Panc1 (cell line): Measurements from ENCODE around the gene TIGD6. TPM values are rescaled to one million over a fixed set of nuclear protein-coding genes. Genes with fewer than 3 reads are reported as not detected.

Source experiments
- ATAC-seq: fragments of 200-7000 bp; cut with Tn5 transposase; 2 replicates; pipeline ENCODE4 v1.9.1; 2020; ENCODE audit warnings: mild to moderate bottlenecking, moderate library complexity
- BruUV-seq: library from RNA; stranded (reverse); fragments of 400-500 nt; replicated peaks from 2 replicates; lab custom pipeline; 2021; lab: Mats Ljungman, UMichigan
- CTCF ChIA-PET: fragments of 300-600 bp; sonication (Branson Sonifier 250); formaldehyde crosslinking; loops from one replicate; lab custom pipeline; 2022; ENCODE audit warnings: antibody characterized with exemption; lab: Charles Lee
- POLR2A ChIA-PET: fragments of 300-600 bp; sonication (Branson Sonifier 250); formaldehyde crosslinking; loops from one replicate; lab custom pipeline; 2022; ENCODE audit warnings: antibody characterized with exemption; lab: Charles Lee
- DNase-seq: peaks from one replicate; pipeline ENCODE4 v3.0.0-alpha.2; 2010; ENCODE audit warnings: low read depth, low spot score
- H3K27ac ChIP-seq: 2 replicates; pipeline ENCODE4 v1.5.1; 2011; ENCODE audit warnings: mild to moderate bottlenecking, low read length, inconsistent platforms
- H3K27me3 ChIP-seq: fragments of 200-500 bp; sonication (Bioruptor generic); 2 replicates; pipeline ENCODE4 v1.6.0; 2014; ENCODE audit warnings: low read length, inconsistent platforms; ENCODE audit not compliant: control insufficient read depth, insufficient read depth
- H3K36me3 ChIP-seq: fragments of 200-500 bp; sonication (Bioruptor generic); 2 replicates; pipeline ENCODE4 v1.5.1; 2014; ENCODE audit warnings: inconsistent platforms, mild to moderate bottlenecking, low read length, moderate library complexity; ENCODE audit not compliant: control insufficient read depth, insufficient read depth
- H3K4me1 ChIP-seq: 2 replicates; pipeline ENCODE4 v1.5.1; 2011; ENCODE audit warnings: inconsistent platforms, mild to moderate bottlenecking, low read length, moderate library complexity; ENCODE audit not compliant: control insufficient read depth, insufficient read depth
- H3K4me3 ChIP-seq, 2 experiments: 2 replicates each; pipeline ENCODE4 v1.5.1; 2011 to 2012; ENCODE audit warnings: low read depth in 2 of 2, low read length in 2 of 2, mild to moderate bottlenecking in 2 of 2, inconsistent platforms in 1 of 2, moderate library complexity in 1 of 2
- H3K9me3 ChIP-seq: fragments of 200-500 bp; sonication (Bioruptor generic); 2 replicates; pipeline ENCODE4 v1.5.1; 2014; ENCODE audit warnings: low read depth, mild to moderate bottlenecking, inconsistent platforms, low read length, moderate library complexity; ENCODE audit not compliant: control insufficient read depth, insufficient read depth
- CTCF ChIP-seq: fragments of 450-650 bp; IDR thresholded peaks from 2 replicates; pipeline ENCODE4 v1.5.1; 2017; ENCODE audit warnings: mild to moderate bottlenecking
- POLR2AphosphoS5 ChIP-seq: IDR thresholded peaks from 2 replicates; pipeline ENCODE4 v1.6.1; 2012; ENCODE audit warnings: mild to moderate bottlenecking, low read depth, low read length, moderate library complexity
- REST ChIP-seq, 2 experiments: IDR thresholded peaks; 2 replicates each; pipeline ENCODE4 v1.6.1; 2011 to 2012; ENCODE audit warnings: low read depth in 2 of 2, control low read depth in 1 of 2, low read length in 1 of 2, mild to moderate bottlenecking in 1 of 2, moderate library complexity in 1 of 2; ENCODE audit not compliant: insufficient read depth in 1 of 2
- SIN3A ChIP-seq: IDR thresholded peaks from 2 replicates; pipeline ENCODE4 v1.6.1; 2012; ENCODE audit warnings: low read depth, mild to moderate bottlenecking, low read length, moderate library complexity, borderline replicate concordance; ENCODE audit not compliant: insufficient read depth
- TCF7L2 ChIP-seq: IDR thresholded peaks from 2 replicates; pipeline ENCODE4 v1.6.1; 2011; ENCODE audit warnings: mild to moderate bottlenecking, low read depth, low read length, inconsistent platforms
- in situ Hi-C: cut with HindIII; loops from 2 replicates; pipeline ENCODE4 v1.10.0; 2016; ENCODE audit warnings: low sequenced_read_pairs, low pct_unique_long_range_greater_than_20kb
- intact Hi-C: fragments of 100-400 bp; cut with micrococcal nuclease; formaldehyde crosslinking; loops from one replicate; pipeline ENCODE4 v1.10.0; 2022; ENCODE audit not compliant: unreplicated experiment
- total RNA-seq: library from RNA; stranded (reverse); gene quantifications from one replicate; pipeline ENCODE4 v1.2.1, GENCODE V29; 2021; ENCODE audit not compliant: unreplicated experiment

Gene TIGD6
- total RNA-seq, 1 experiment from 2014 or later = 7.1 TPM

GRCh38 chr5:149961186-149961685 lies 39.2 kb downstream of the TIGD6 start:
- Histone ChIP-seq H3K4me1 (peaks cover 44% of the 10 kb centered on the region), H3K27ac (peak overlapping the region; percentile 93), H3K4me3 (peak overlapping the region; percentile 71 to 83), H3K9me3 (no peaks in the 10 kb centered on the region), H3K36me3 (no peaks in the 10 kb centered on the region), H3K27me3 (no peaks in the 10 kb centered on the region)
- in situ Hi-C loops = no loop called here
- CTCF ChIA-PET = interaction anchor here (0.7 to 1.8 kb wide), 6 partner anchors 59 to 320 kb away, joined by 3 to 14 read pairs (median 8); no protein-coding TSS in a partner anchor
- no peak for DNase-seq
- BruUV-seq = no TSS peak
- POLR2A ChIA-PET = interaction anchor here (0.6 to 1.6 kb wide), 4 partner anchors 28 to 523 kb away, joined by 3 to 8 read pairs (median 4); no protein-coding TSS in a partner anchor
- ATAC-seq = no peak
- no peak for TF ChIP-seq SIN3A
- TF ChIP-seq POLR2AphosphoS5 = no peak
- no peak for TF ChIP-seq TCF7L2
- intact Hi-C loops = no loop called here

GRCh38 chr5:149960272-149961185 lies 39.9 kb downstream of the TIGD6 start, which contains the start of gene SLC26A2:
SLC26A2 (plus strand) TSS chr5:149960758; CDS start chr5:149977653, 16,895 bp downstream.
- TF ChIP-seq TCF7L2 (peak; percentile 60; the same call in 1 of the 2 replicates), REST (IDR thresholded peaks at IDR 0.05; ENCODE audit: insufficient read depth in 1 of 2, low read depth in 2 of 2, low read length in 1 of 2) (0 out of 4 replicates have a peak, but pooled peaks of 1 of the 2 experiments have one; percentile 16), POLR2AphosphoS5 (peak; percentile 97), CTCF (no peak), SIN3A (peak; percentile 60; the same call in 1 of the 2 replicates)
- CTCF ChIA-PET = interaction anchor here (0.6 to 2.2 kb wide), 5 partner anchors 28 to 1292 kb away, joined by 3 to 10 read pairs (median 6); partner anchors contain the start of gene GM2A
- POLR2A ChIA-PET = interaction anchor here (0.6 to 1.6 kb wide), 5 partner anchors 12 to 97 kb away, joined by 3 to 11 read pairs (median 3); no protein-coding TSS in a partner anchor
- Histone ChIP-seq H3K4me1 (peaks cover 47% of the 10 kb centered on the region), H3K27ac (peak within 1 kb of the TSS; percentile 98), H3K36me3 (no peaks in the 10 kb centered on the region), H3K9me3 (no peaks in the 10 kb centered on the region), H3K4me3 (peak within 1 kb of the TSS; percentile 71 to 83), H3K27me3 (no peaks in the 10 kb centered on the region)
- intact Hi-C loops = no loop called here
- ATAC-seq = peak; percentile 95
- in situ Hi-C loops = no loop called here
- DNase-seq = peak; percentile 93
- BruUV-seq = no TSS peak
